Heart right ventricle (tissue), 16 donors: ENCODE results near the gene HTR6. TPM values are rescaled to one million over a fixed set of nuclear protein-coding genes. Genes with fewer than 3 reads are reported as not detected.

Experiments
- ATAC-seq, 8 donors: fragments of 200-7000 bp; cut with Tn5 transposase; one replicate each; pipeline ENCODE4 v1.9.1; 2020; ENCODE audit warnings: mild to moderate bottlenecking in 8 of 8, moderate library complexity in 8 of 8, moderate number of reproducible peaks in 1 of 8
- DNase-seq, 2 donors: peaks; one replicate each; pipeline ENCODE4 v3.0.0-alpha.2; 2020
- H3K27ac ChIP-seq, 10 donors: fragments of 200-600 bp; sonication (generic) in 2 of 10; one replicate each; pipeline versions ENCODE4 v1.5.0 to v1.8.0; 2020 to 2022; ENCODE audit warnings: mild to moderate bottlenecking in 3 of 10
- H3K27me3 ChIP-seq, 7 donors: fragments of 200-600 bp; one replicate each; pipeline ENCODE4 v1.8.0; 2021 to 2022; ENCODE audit warnings: mild to moderate bottlenecking in 2 of 7
- H3K36me3 ChIP-seq, 9 donors: fragments of 200-600 bp; sonication (generic) in 1 of 9; one replicate each; pipeline versions ENCODE4 v1.5.0 to v1.8.0; 2020 to 2022; ENCODE audit warnings: mild to moderate bottlenecking in 2 of 9
- H3K4me1 ChIP-seq, 9 donors: fragments of 200-600 bp; sonication (generic) in 1 of 9; one replicate each; pipeline versions ENCODE4 v1.5.0 to v1.8.0; 2020 to 2022; ENCODE audit warnings: mild to moderate bottlenecking in 4 of 9
- H3K4me3 ChIP-seq, 10 donors: fragments of 200-600 bp; sonication (generic) in 2 of 10; one replicate each; pipeline versions ENCODE4 v1.5.0 to v1.8.0; 2020 to 2022; ENCODE audit warnings: mild to moderate bottlenecking in 7 of 10, moderate library complexity in 2 of 10
- H3K9me3 ChIP-seq, 11 donors: fragments of 200-600 bp in 10 of 11; sonication (generic) in 2 of 11; one replicate each; pipeline versions ENCODE4 v1.5.0 to v1.8.0; 2013 to 2022; ENCODE audit warnings: mild to moderate bottlenecking in 2 of 11, control low read depth in 1 of 11, moderate library complexity in 1 of 11
- WGBS, 2 donors: extraction: QIAGEN DNeasy Blood & Tissue Kit; methylation state at CpG; one replicate each; pipeline ENCODE4 v1.1.7; 2013; ENCODE audit warnings: inconsistent platforms in 1 of 2; 5-methylcytosine and 5-hydroxymethylcytosine counted together
- intact Hi-C, 10 donors: fragments of 100-400 bp; cut with DNase I; formaldehyde crosslinking; loops; one replicate each; pipeline versions ENCODE4 v1.11.1 to v1.14.2; 2022
- polyA plus RNA-seq, 2 donors: library from polyadenylated mRNA; stranded (reverse); fragments of 200-250 nt; gene quantifications; one replicate each; pipeline ENCODE4 v1.2.3, GENCODE V29; 2013
- total RNA-seq, 10 donors: library from RNA; stranded (reverse); fragmentation: NEBNext Ultra II Directional in 3 of 10; extraction: Animal tissue kit (Norgen Biotek cat#: 25700) in 3 of 10; gene quantifications; one replicate each; pipeline versions ENCODE4 v1.2.1 to v1.2.4, GENCODE V29; 2021 to 2023
- TF ChIP-seq, protein P1 (sequence below), 9 donors: fragments of 200-600 bp; sonication (generic) in 2 of 9; IDR thresholded peaks; one replicate each; pipeline versions ENCODE4 v1.5.0 to v1.8.0; 2021 to 2022; ENCODE audit warnings: antibody characterized with exemption in 9 of 9, mild to moderate bottlenecking in 5 of 9, moderate library complexity in 1 of 9
- donor health status: Arrhythmogenic right ventricular cardiomyopathy.
- donor health status: ischemic (EF 13 %, LVEDD 7.1; RV severe dilation, severe dysfunction).
- donor health status: healthy with polysubstance abuse.
- donor health status: DM: no; HTN: yes; CAD: no.
- donor health status: DM: no; HTN: no; CAD: no.
- donor health status: ischemic (EF 25% LVEDD 6.9; RV normal size, moderate dysfunction).
- donor health status: ischemic (EF 25% LVEDD 5.7; RV mildly dilated, moderate dysfunction).
- donor health status: healthy.
- donor health status: DM: yes; HTN: yes; CAD: no.
- donor health status: Ischemic cardiomyopathy.
- donor health status: ischemic (EF 35%, LVEDD 5.7; RV mildly dilated, moderate dysfunction).
- donor health status: nonischemic (EF 11% LVEDD 7.7; RV severe dilation, severe dysfunction).
- donor health status: DM: yes; HTN: yes; CAD: no.
- donor health status: PGD.
- donor health status: ischemic (EF 29% LVEDD 5.4; RV normal size, mild dysfunction).
- donor health status: nonischemic (EF 23%, LVEDD 6.1; RV moderate dilation, normal function).

Gene HTR6
- total and polyA plus RNA-seq, 12 donors, result not detected

DNA sequence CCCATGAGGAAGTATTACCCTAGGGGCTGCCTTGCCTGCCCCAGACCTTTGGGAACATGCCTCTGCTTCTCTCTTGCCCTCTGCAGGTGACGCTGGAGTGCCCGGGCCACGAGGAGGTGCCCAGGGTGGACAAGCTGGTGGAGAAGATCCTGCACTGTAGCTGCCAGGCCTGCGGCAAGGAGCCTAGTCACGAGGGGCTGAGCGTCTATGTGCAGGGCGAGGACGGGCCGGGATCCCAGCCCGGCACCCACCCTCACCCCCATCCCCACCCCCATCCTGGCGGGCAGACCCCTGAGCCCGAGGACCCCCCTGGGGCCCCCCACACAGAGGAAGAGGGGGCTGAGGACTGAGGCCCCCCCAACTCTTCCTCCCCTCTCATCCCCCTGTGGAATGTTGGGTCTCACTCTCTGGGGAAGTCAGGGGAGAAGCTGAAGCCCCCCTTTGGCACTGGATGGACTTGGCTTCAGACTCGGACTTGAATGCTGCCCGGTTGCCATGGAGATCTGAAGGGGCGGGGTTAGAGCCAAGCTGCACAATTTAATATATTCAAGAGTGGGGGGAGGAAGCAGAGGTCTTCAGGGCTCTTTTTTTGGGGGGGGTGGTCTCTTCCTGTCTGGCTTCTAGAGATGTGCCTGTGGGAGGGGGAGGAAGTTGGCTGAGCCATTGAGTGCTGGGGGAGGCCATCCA, 7.8 kb upstream of the HTR6 start:
- Histone ChIP-seq H3K27ac (no peak overlapping the region), H3K4me1 (peaks cover 8 to 52% (median 28%) of the 10 kb centered on the region in 9 donors), H3K4me3 (no peak overlapping the region), H3K27me3 (peaks cover 0 to 8% (median 0%) of the 10 kb centered on the region in 7 donors), H3K9me3 (no peaks in the 10 kb centered on the region), H3K36me3 (peaks cover 0 to 53% (median 0%) of the 10 kb centered on the region in 9 donors)
- WGBS, 2 donors, result 84 to 87% methylated on average over 15 of the region's 15 CpGs
- intact Hi-C loops, result loop anchor here in 8 of 10 donors (5.0 to 10.0 kb wide), 6 partner anchors 172 to 402 kb away; partner anchors contain the start of genes EMC1 (in 5 of the 8), MRTO4 (in 5 of the 8) and CAPZB (in 1 of the 8)
- DNase-seq, result no peak
- no peak for ATAC-seq
- TF ChIP-seq, protein P1, sequence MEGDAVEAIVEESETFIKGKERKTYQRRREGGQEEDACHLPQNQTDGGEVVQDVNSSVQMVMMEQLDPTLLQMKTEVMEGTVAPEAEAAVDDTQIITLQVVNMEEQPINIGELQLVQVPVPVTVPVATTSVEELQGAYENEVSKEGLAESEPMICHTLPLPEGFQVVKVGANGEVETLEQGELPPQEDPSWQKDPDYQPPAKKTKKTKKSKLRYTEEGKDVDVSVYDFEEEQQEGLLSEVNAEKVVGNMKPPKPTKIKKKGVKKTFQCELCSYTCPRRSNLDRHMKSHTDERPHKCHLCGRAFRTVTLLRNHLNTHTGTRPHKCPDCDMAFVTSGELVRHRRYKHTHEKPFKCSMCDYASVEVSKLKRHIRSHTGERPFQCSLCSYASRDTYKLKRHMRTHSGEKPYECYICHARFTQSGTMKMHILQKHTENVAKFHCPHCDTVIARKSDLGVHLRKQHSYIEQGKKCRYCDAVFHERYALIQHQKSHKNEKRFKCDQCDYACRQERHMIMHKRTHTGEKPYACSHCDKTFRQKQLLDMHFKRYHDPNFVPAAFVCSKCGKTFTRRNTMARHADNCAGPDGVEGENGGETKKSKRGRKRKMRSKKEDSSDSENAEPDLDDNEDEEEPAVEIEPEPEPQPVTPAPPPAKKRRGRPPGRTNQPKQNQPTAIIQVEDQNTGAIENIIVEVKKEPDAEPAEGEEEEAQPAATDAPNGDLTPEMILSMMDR (IDR thresholded peaks at IDR 0.05), result no peak

DNA sequence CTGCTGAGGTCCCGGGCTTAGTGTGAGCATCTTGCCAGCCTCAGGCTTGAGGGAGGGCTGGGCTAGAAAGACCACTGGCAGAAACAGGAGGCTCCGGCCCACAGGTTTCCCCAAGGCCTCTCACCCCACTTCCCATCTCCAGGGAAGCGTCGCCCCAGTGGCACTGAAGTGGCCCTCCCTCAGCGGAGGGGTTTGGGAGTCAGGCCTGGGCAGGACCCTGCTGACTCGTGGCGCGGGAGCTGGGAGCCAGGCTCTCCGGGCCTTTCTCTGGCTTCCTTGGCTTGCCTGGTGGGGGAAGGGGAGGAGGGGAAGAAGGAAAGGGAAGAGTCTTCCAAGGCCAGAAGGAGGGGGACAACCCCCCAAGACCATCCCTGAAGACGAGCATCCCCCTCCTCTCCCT, 7.2 kb upstream of the HTR6 start:
- H3K9me3 ChIP-seq, result no peaks in the 10 kb centered on the region
- peaks cover 0 to 53% (median 0%) of the 10 kb centered on the region in 9 donors for H3K36me3 ChIP-seq
- no peak overlapping the region for H3K4me3 ChIP-seq
- H3K27me3 ChIP-seq, result peaks cover 0 to 8% (median 0%) of the 10 kb centered on the region in 7 donors
- no peak for ATAC-seq
- intact Hi-C loops, result loop anchor here in 8 of 10 donors (5.0 to 10.0 kb wide), 6 partner anchors 173 to 403 kb away; partner anchors contain the start of genes EMC1 (in 5 of the 8), MRTO4 (in 5 of the 8) and CAPZB (in 1 of the 8)
- H3K27ac ChIP-seq, result no peak overlapping the region
- 92 to 94% methylated on average over 10 of the region's 10 CpGs for WGBS, 2 donors
- H3K4me1 ChIP-seq, result peaks cover 6 to 46% (median 23%) of the 10 kb centered on the region in 9 donors
- DNase-seq, result no peak
- TF ChIP-seq, protein P1 (IDR thresholded peaks at IDR 0.05), result no peak

DNA sequence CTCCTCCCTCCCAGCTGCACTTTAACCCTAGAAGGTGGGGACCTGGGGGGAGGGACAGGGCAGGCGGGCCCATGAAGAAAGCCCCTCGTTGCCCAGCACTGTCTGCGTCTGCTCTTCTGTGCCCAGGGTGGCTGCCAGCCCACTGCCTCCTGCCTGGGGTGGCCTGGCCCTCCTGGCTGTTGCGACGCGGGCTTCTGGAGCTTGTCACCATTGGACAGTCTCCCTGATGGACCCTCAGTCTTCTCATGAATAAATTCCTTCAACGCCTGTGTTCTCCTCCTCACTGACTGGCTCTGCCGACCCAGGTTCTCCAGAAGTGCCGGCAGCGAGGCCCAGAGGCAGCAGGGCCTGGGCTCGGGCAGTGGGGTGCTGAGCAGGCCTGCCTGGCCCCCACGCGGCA, 6.5 kb upstream of the HTR6 start:
- Histone ChIP-seq H3K36me3 (peaks cover 0 to 53% (median 0%) of the 10 kb centered on the region in 9 donors), H3K27me3 (peaks cover 0 to 14% (median 5%) of the 10 kb centered on the region in 7 donors), H3K27ac (no peak overlapping the region), H3K4me1 (peaks cover 6 to 39% (median 20%) of the 10 kb centered on the region in 9 donors), H3K4me3 (no peak overlapping the region), H3K9me3 (no peaks in the 10 kb centered on the region)
- no peak for ATAC-seq
- TF ChIP-seq, protein P1 (IDR thresholded peaks at IDR 0.05), result no peak
- DNase-seq, result no peak
- intact Hi-C loops, result loop anchor here in 8 of 10 donors (5.0 to 10.0 kb wide), 6 partner anchors 173 to 403 kb away; partner anchors contain the start of genes EMC1 (in 5 of the 8), MRTO4 (in 5 of the 8) and CAPZB (in 1 of the 8)
- 89 to 91% methylated on average over 13 of the region's 13 CpGs for WGBS, 2 donors

DNA sequence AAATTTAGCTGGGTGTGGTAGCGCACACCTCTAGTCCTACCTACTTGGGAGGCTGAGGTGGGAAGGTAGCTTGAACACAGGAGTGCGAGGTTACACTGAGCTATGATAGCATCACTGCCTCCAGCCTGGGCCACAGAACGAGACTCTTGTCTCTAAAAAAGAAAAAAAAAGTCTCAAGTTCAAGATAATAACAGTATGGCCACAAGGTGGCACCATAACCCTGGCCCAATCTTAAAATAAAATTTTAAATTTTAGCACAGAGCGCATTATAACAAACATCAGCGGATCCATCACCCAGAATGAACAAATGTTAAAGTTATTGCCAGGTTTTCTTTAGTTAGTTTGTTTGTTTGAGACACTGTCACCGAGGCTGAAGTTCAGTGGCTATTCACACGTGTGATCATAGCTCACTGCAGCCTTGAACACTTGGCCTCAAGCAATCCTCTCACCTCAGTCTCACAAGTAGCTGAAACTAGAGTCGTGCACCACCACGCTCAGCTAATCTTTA, 2.9 kb upstream of the HTR6 start:
- H3K4me1 ChIP-seq, result peaks cover 3 to 24% (median 6%) of the 10 kb centered on the region in 9 donors
- no peak overlapping the region for H3K27ac ChIP-seq
- ATAC-seq (no peak), DNase-seq (no peak)
- H3K36me3 ChIP-seq, result peaks cover 0 to 23% (median 0%) of the 10 kb centered on the region in 9 donors
- H3K4me3 ChIP-seq, result no peak overlapping the region
- TF ChIP-seq, protein P1 (IDR thresholded peaks at IDR 0.05), result peak; percentile 54 to 84 (median 78)
- 13% methylated on average over 9 of the region's 9 CpGs for WGBS, 2 donors
- peaks cover 21 to 49% (median 40%) of the 10 kb centered on the region in 7 donors for H3K27me3 ChIP-seq
- intact Hi-C loops, result loop anchor here in 7 of 10 donors (1.0 to 5.0 kb wide), 3 partner anchors 41 to 43 kb away; no protein-coding TSS in a partner anchor
- no peaks in the 10 kb centered on the region for H3K9me3 ChIP-seq
